Ovary (tissue), 9 donors: Measurements from ENCODE around the gene OR52B2. TPM values are rescaled to one million over a fixed set of nuclear protein-coding genes. Genes with fewer than 3 reads are reported as not detected.

ENCODE experiments used
- DNase-seq, 5 donors: peaks; one replicate each; pipeline ENCODE4 v3.0.0-alpha.2; 2019 to 2020
- H3K27ac ChIP-seq, 2 donors: fragments of 200-600 bp; one replicate each; pipeline versions ENCODE4 v1.5.1 to v1.8.0; 2019 to 2022
- H3K27me3 ChIP-seq: fragments of 200-600 bp; one replicate; pipeline ENCODE4 v1.8.0; 2022
- H3K36me3 ChIP-seq: fragments of 200-600 bp; sonication (generic); one replicate; pipeline ENCODE4 v1.5.1; 2019
- H3K4me1 ChIP-seq: one replicate; pipeline ENCODE4 v1.8.1; 2013; ENCODE audit warnings: mild to moderate bottlenecking, moderate library complexity; ENCODE audit not compliant: insufficient read depth
- H3K4me3 ChIP-seq: fragments of 200-600 bp; sonication (generic); one replicate; pipeline ENCODE4 v1.5.1; 2017
- H3K9me3 ChIP-seq, 2 donors: fragments of 200-600 bp in 1 of 2; sonication (generic) in 1 of 2; one replicate each; pipeline versions ENCODE4 v1.5.1 to v1.8.1; 2013 to 2019; ENCODE audit warnings: mild to moderate bottlenecking in 1 of 2, moderate library complexity in 1 of 2
- CTCF ChIP-seq, 3 donors: fragments of 450-650 bp in 2 of 3; fragments of 200-600 bp in 1 of 3; IDR thresholded peaks; one replicate each; pipeline versions ENCODE4 v1.5.1 to v1.8.0; 2016 to 2022; ENCODE audit warnings: antibody characterized with exemption in 3 of 3, mild to moderate bottlenecking in 1 of 3
- EP300 ChIP-seq: sonication (generic); formaldehyde crosslinking; IDR thresholded peaks from one replicate; pipeline ENCODE4 v1.6.1; 2017; ENCODE audit warnings: antibody characterized with exemption
- POLR2A ChIP-seq: fragments of 450-650 bp; IDR thresholded peaks from one replicate; pipeline ENCODE4 v1.6.1; 2017; ENCODE audit warnings: antibody characterized with exemption, mild to moderate bottlenecking, moderate library complexity
- WGBS, 3 donors: extraction: QIAGEN DNeasy Blood & Tissue Kit in 1 of 3; methylation state at CpG; one replicate each; pipeline versions ENCODE4 v1.1.5 to v1.1.7; 2013 to 2017; 5-methylcytosine and 5-hydroxymethylcytosine counted together
- intact Hi-C, 4 donors: fragments of 100-400 bp; cut with DNase I; formaldehyde crosslinking; loops; one replicate each; pipeline versions ENCODE4 v1.11.0 to v1.15.1; 2022 to 2023
- polyA plus RNA-seq, 2 donors: library from polyadenylated mRNA; stranded (reverse); fragments of 200-250 nt in 1 of 2; fragments of 350-450 nt in 1 of 2; fragmentation: Illumina TruSeq in 1 of 2; extraction: RNeasy Lipid Tissue Mini Kit (QIAGEN cat#74804) in 1 of 2; gene quantifications; one replicate each; pipeline ENCODE4 v1.2.3, GENCODE V29; 2013 to 2014
- total RNA-seq, 7 donors: library from RNA; depleted of rRNA in 2 of 7; stranded (reverse); fragments of >200 nt in 2 of 7; fragmentation: NEBNext Ultra II Directional in 3 of 7; extraction: Animal tissue kit (Norgen Biotek cat#: 25700) in 3 of 7; gene quantifications; one replicate each; pipeline versions ENCODE4 v1.1.0 to v1.2.4, GENCODE V29; 2016 to 2023
- donor health status: DM: no; HTN: no; CAD: no; lungs with moderate emphysema.
- donor health status: DM: no; HTN: no; CAD: no.
- donor health status: Bipolar disorder and iron deficiency.
- donor health status: DM: yes; HTN: yes; CAD: no.
- donor health status: DM: no; HTN: no; CAD: no.
- donor health status: DM: yes; HTN: yes; CAD: no.

The OR52B2 gene
- total and polyA plus RNA-seq, 9 donors = not detected

- Histone ChIP-seq H3K4me3 (no peak overlapping the region), H3K9me3 (no peaks in the 10 kb centered on the region), H3K4me1 (no peaks in the 10 kb centered on the region), H3K27me3 (no peaks in the 10 kb centered on the region), H3K27ac (no peak overlapping the region), H3K36me3 (no peaks in the 10 kb centered on the region)
- no peak for DNase-seq
- WGBS, 3 donors = 4 to 23% (median 7%) methylated on average over 1 of the region's 1 CpG
- TF ChIP-seq CTCF (IDR thresholded peaks at IDR 0.05) (no peak), EP300 (no peak), POLR2A (no peak)
- intact Hi-C loops = loop anchor here in 1 of 4 donors (5.0 kb wide), 1 partner anchor 48 kb away; no protein-coding TSS in a partner anchor
These were observed 24.0 kb upstream of the OR52B2 start for GRCh38 chr11:6194065-6194581.

- Histone ChIP-seq H3K36me3 (no peaks in the 10 kb centered on the region), H3K4me3 (no peak overlapping the region), H3K9me3 (no peaks in the 10 kb centered on the region), H3K27me3 (no peaks in the 10 kb centered on the region), H3K27ac (no peak overlapping the region), H3K4me1 (no peaks in the 10 kb centered on the region)
- DNase-seq = no peak
- intact Hi-C loops = loop anchor here in 1 of 4 donors (5.0 kb wide), 1 partner anchor 51 kb away; no protein-coding TSS in a partner anchor
- no peak for TF ChIP-seq POLR2A
- TF ChIP-seq EP300 = no peak
- no peak for TF ChIP-seq CTCF (IDR thresholded peaks at IDR 0.05)
These were observed 21.6 kb upstream of the OR52B2 start for GRCh38 chr11:6191742-6192141.

- no peaks in the 10 kb centered on the region for H3K36me3 ChIP-seq
- H3K27me3 ChIP-seq = no peaks in the 10 kb centered on the region
- no peak for DNase-seq
- H3K27ac ChIP-seq = no peak overlapping the region
- H3K4me3 ChIP-seq = no peak overlapping the region
- no peaks in the 10 kb centered on the region for H3K4me1 ChIP-seq
- WGBS, 3 donors = 53 to 62% (median 57%) methylated on average over 2 of the region's 2 CpGs
- intact Hi-C loops = no loop called here
- no peak for TF ChIP-seq CTCF (IDR thresholded peaks at IDR 0.05)
- no peak for TF ChIP-seq EP300
- TF ChIP-seq POLR2A = no peak
- no peaks in the 10 kb centered on the region for H3K9me3 ChIP-seq
These were observed 5.3 kb upstream of the OR52B2 start for GRCh38 chr11:6175440-6175839.

GRCh38 chr11:6156628-6157359 is 13.3 kb downstream of the OR52B2 start:
- DNase-seq = no peak
- no peak overlapping the region for H3K27ac ChIP-seq
- no peak overlapping the region for H3K4me3 ChIP-seq
- no peaks in the 10 kb centered on the region for H3K36me3 ChIP-seq
- H3K4me1 ChIP-seq = no peaks in the 10 kb centered on the region
- WGBS, 3 donors = 75 to 82% (median 78%) methylated on average over 7 of the region's 7 CpGs
- H3K27me3 ChIP-seq = no peaks in the 10 kb centered on the region
- no peak for TF ChIP-seq POLR2A
- no peak for TF ChIP-seq EP300
- intact Hi-C loops = no loop called here
- H3K9me3 ChIP-seq = no peaks in the 10 kb centered on the region

GRCh38 chr11:6152126-6152525 is 18.0 kb downstream of the OR52B2 start:
- intact Hi-C loops = no loop called here
- TF ChIP-seq CTCF (IDR thresholded peaks at IDR 0.05) = no peak
- TF ChIP-seq EP300 = no peak
- no peak overlapping the region for H3K4me3 ChIP-seq
- DNase-seq = no peak
- no peaks in the 10 kb centered on the region for H3K4me1 ChIP-seq
- 66 to 85% (median 80%) methylated on average over 2 of the region's 2 CpGs for WGBS, 3 donors
- no peaks in the 10 kb centered on the region for H3K36me3 ChIP-seq
- H3K27ac ChIP-seq = no peak overlapping the region
- H3K27me3 ChIP-seq = no peaks in the 10 kb centered on the region
- H3K9me3 ChIP-seq = no peaks in the 10 kb centered on the region
